H9 (cell line): ENCODE measurements around the gene GNAI2. TPM values are rescaled to one million over a fixed set of nuclear protein-coding genes. Genes with fewer than 3 reads are reported as not detected.

ENCODE experiments used
- DNase-seq: peaks from one replicate; pipeline ENCODE4 v3.0.0-alpha.2; 2017
- H2AFZ ChIP-seq: one replicate; pipeline ENCODE4 v1.6.1; 2013; ENCODE audit warnings: mild to moderate bottlenecking, low read length, control low read depth, moderate library complexity
- H2AK5ac ChIP-seq: 2 replicates; pipeline ENCODE4 v1.6.1; 2013; ENCODE audit warnings: low read length, control low read depth, mixed read lengths; ENCODE audit not compliant: insufficient read length
- H2BK120ac ChIP-seq: one replicate; pipeline ENCODE4 v1.6.1; 2013; ENCODE audit warnings: low read depth, mild to moderate bottlenecking, low read length, control low read depth, inconsistent platforms; ENCODE audit not compliant: poor library complexity, severe bottlenecking
- H2BK12ac ChIP-seq: 2 replicates; pipeline ENCODE4 v1.6.1; 2013; ENCODE audit warnings: low read length, control low read depth, mixed read lengths, low read depth; ENCODE audit not compliant: insufficient read length
- H2BK15ac ChIP-seq: 2 replicates; pipeline ENCODE4 v1.6.1; 2013; ENCODE audit warnings: low read depth, low read length, control low read depth
- H2BK20ac ChIP-seq: one replicate; pipeline ENCODE4 v1.6.1; 2013; ENCODE audit warnings: low read depth, mild to moderate bottlenecking, low read length, control low read depth, inconsistent platforms; ENCODE audit not compliant: poor library complexity, severe bottlenecking
- H2BK5ac ChIP-seq: 2 replicates; pipeline ENCODE4 v1.6.1; 2013; ENCODE audit warnings: low read length, control low read depth, mixed read lengths; ENCODE audit not compliant: insufficient read length
- H3K14ac ChIP-seq: 2 replicates; pipeline ENCODE4 v1.6.1; 2013; ENCODE audit warnings: low read length, control low read depth; ENCODE audit not compliant: insufficient read depth
- H3K18ac ChIP-seq: 2 replicates; pipeline ENCODE4 v1.6.1; 2013; ENCODE audit warnings: low read depth, mild to moderate bottlenecking, mixed read lengths, low read length, control low read depth; ENCODE audit not compliant: insufficient read length
- H3K23ac ChIP-seq: 2 replicates; pipeline ENCODE4 v1.6.1; 2013; ENCODE audit warnings: low read length, control low read depth, mixed read lengths, low read depth; ENCODE audit not compliant: insufficient read length
- H3K23me2 ChIP-seq: 2 replicates; pipeline ENCODE4 v1.6.1; 2013; ENCODE audit warnings: low read depth, mild to moderate bottlenecking, mixed read lengths, low read length, control low read depth; ENCODE audit not compliant: insufficient read length, poor library complexity, severe bottlenecking
- H3K27ac ChIP-seq: 2 replicates; pipeline ENCODE4 v1.5.1; 2013; ENCODE audit warnings: low read length, control low read depth, mixed read lengths, low read depth; ENCODE audit not compliant: insufficient read length
- H3K27me3 ChIP-seq: 2 replicates; pipeline ENCODE4 v1.6.1; 2013; ENCODE audit warnings: low read length, control low read depth, inconsistent platforms; ENCODE audit not compliant: insufficient read depth
- H3K4ac ChIP-seq: 2 replicates; pipeline ENCODE4 v1.6.1; 2013; ENCODE audit warnings: low read depth, mild to moderate bottlenecking, control low read depth, inconsistent platforms, low read length, moderate library complexity
- H3K4me1 ChIP-seq: 2 replicates; pipeline ENCODE4 v1.6.1; 2013; ENCODE audit warnings: low read length, control low read depth, inconsistent platforms; ENCODE audit not compliant: insufficient read depth
- H3K4me2 ChIP-seq: 2 replicates; pipeline ENCODE4 v1.6.1; 2013; ENCODE audit warnings: low read length, control low read depth, mixed read lengths; ENCODE audit not compliant: insufficient read length, insufficient read depth
- H3K56ac ChIP-seq: 2 replicates; pipeline ENCODE4 v1.6.1; 2013; ENCODE audit warnings: low read depth, mild to moderate bottlenecking, mixed read lengths, low read length, control low read depth; ENCODE audit not compliant: insufficient read length
- H3K79me1 ChIP-seq: 2 replicates; pipeline ENCODE4 v1.6.1; 2013; ENCODE audit warnings: low read depth, mild to moderate bottlenecking, moderate library complexity, low read length, control low read depth, inconsistent platforms; ENCODE audit not compliant: insufficient read depth, poor library complexity, severe bottlenecking
- H3K79me2 ChIP-seq: 2 replicates; pipeline ENCODE4 v1.6.1; 2013; ENCODE audit warnings: low read length, control low read depth, inconsistent platforms; ENCODE audit not compliant: insufficient read depth
- H3K9ac ChIP-seq: 2 replicates; pipeline ENCODE4 v1.6.1; 2013; ENCODE audit warnings: low read length, control low read depth, mixed read lengths; ENCODE audit not compliant: insufficient read length; ENCODE audit errors: extremely low read depth
- H3K9me3 ChIP-seq: one replicate; pipeline ENCODE4 v1.6.1; 2013; ENCODE audit warnings: low read depth, low read length, inconsistent platforms; ENCODE audit not compliant: control insufficient read depth
- H3T11ph ChIP-seq: one replicate; pipeline ENCODE4 v1.6.1; 2013; ENCODE audit warnings: mild to moderate bottlenecking, low read length, control low read depth, inconsistent platforms
- H4K20me1 ChIP-seq: one replicate; pipeline ENCODE4 v1.6.1; 2013; ENCODE audit not compliant: control insufficient read depth, insufficient read length, insufficient read depth
- H4K5ac ChIP-seq: 2 replicates; pipeline ENCODE4 v1.6.1; 2013; ENCODE audit warnings: low read depth, mild to moderate bottlenecking, mixed read lengths, low read length, control low read depth; ENCODE audit not compliant: insufficient read length
- H4K8ac ChIP-seq: replicated peaks from 2 replicates; pipeline ENCODE4 v1.6.1; 2013; ENCODE audit warnings: low read length, control low read depth, mixed read lengths, low read depth; ENCODE audit not compliant: insufficient read length
- H4K91ac ChIP-seq: 2 replicates; pipeline ENCODE4 v1.6.1; 2013; ENCODE audit warnings: low read depth, mild to moderate bottlenecking, moderate library complexity, mixed read lengths, low read length, control low read depth; ENCODE audit not compliant: insufficient read length
- H3K27ac Mint-ChIP-seq, 3 experiments: 2 replicates in 2 of 3; 3 replicates in 1 of 3; pipeline ENCODE4 v1.8.0; 2020 to 2021; ENCODE audit warnings: mixed read lengths in 3 of 3, mild to moderate bottlenecking in 1 of 3, moderate library complexity in 1 of 3
- H3K27me3 Mint-ChIP-seq: 2 replicates; pipeline ENCODE4 v1.8.0; 2021; ENCODE audit warnings: low read depth, mild to moderate bottlenecking, moderate library complexity, mixed read lengths
- H3K36me3 Mint-ChIP-seq, 3 experiments: 2 replicates in 2 of 3; 3 replicates in 1 of 3; pipeline ENCODE4 v1.8.0; 2020 to 2021; ENCODE audit warnings: low read depth in 3 of 3, mixed read lengths in 3 of 3; ENCODE audit not compliant: insufficient read depth in 1 of 3
- H3K4me1 Mint-ChIP-seq, 2 experiments: 2 replicates each; pipeline ENCODE4 v1.8.0; 2020; ENCODE audit warnings: mixed read lengths in 2 of 2
- H3K4me3 Mint-ChIP-seq, 2 experiments: 2 replicates in 1 of 2; 3 replicates in 1 of 2; pipeline ENCODE4 v1.8.0; 2020 to 2021; ENCODE audit warnings: mild to moderate bottlenecking in 2 of 2, mixed read lengths in 2 of 2, moderate library complexity in 1 of 2
- H3K9me3 Mint-ChIP-seq, 2 experiments: 2 replicates in 1 of 2; 3 replicates in 1 of 2; pipeline ENCODE4 v1.8.0; 2020; ENCODE audit warnings: mild to moderate bottlenecking in 2 of 2, mixed read lengths in 2 of 2, moderate library complexity in 1 of 2
- CTCF ChIP-seq: fragments of 200-600 bp; sonication (generic); conservative IDR thresholded peaks from 3 replicates; pipeline ENCODE4 v1.8.0; 2021; ENCODE audit warnings: antibody characterized with exemption, mild to moderate bottlenecking
- WGBS: extraction: QIAGEN DNeasy Blood & Tissue Kit; methylation state at CpG from one replicate; pipeline ENCODE4 v1.1.7; 2013; ENCODE audit warnings: missing lambda C conversion rate, low lambda C conversion rate, mixed read lengths; ENCODE audit not compliant: insufficient read length; ENCODE audit errors: extremely low coverage; 5-methylcytosine and 5-hydroxymethylcytosine counted together
- total RNA-seq: library from RNA; stranded (reverse); gene quantifications from 2 replicates; pipeline ENCODE4 v1.2.1, GENCODE V29; 2021

The GNAI2 gene
- total RNA-seq, 1 experiment from 2014 or later, result 218 TPM

GRCh38 chr3:50268703-50269451 lies 32.9 kb downstream of the GNAI2 start, which contains the start of gene SEMA3B:
TSS of gene SEMA3B (plus strand) at chr3:50269147. CDS start at chr3:50269241, 94 bp downstream.
- no peak within 1 kb of the TSS for H2BK20ac ChIP-seq
- H3K79me2 ChIP-seq, result no peaks in the 10 kb centered on the region
- H3K18ac ChIP-seq, result no peak within 1 kb of the TSS
- DNase-seq, result no peak
- peaks cover 44 to 61% of the 10 kb centered on the region in 2 experiments for H3K4me1 Mint-ChIP-seq
- H3K23ac ChIP-seq, result no peak within 1 kb of the TSS
- H3K27ac Mint-ChIP-seq, result peak within 1 kb of the TSS in 2 of 3 experiments; percentile 62 to 87; a peak in 2 of 7 replicates
- peaks cover 5% of the 10 kb centered on the region; the same call in 1 of the 2 replicates for H3K4me1 ChIP-seq
- H3K4ac ChIP-seq, result no peak within 1 kb of the TSS
- H4K20me1 ChIP-seq, result no peaks in the 10 kb centered on the region
- H4K8ac ChIP-seq, result no peak within 1 kb of the TSS
- H2AFZ ChIP-seq, result no peak within 1 kb of the TSS
- H2BK15ac ChIP-seq, result no peak within 1 kb of the TSS
- no peak within 1 kb of the TSS for H2AK5ac ChIP-seq
- H3K79me1 ChIP-seq, result no peaks in the 10 kb centered on the region
- H3K4me3 Mint-ChIP-seq, result peak within 1 kb of the TSS in 1 of 2 experiments; percentile 14; a peak in 2 of 5 replicates
- H3K4me2 ChIP-seq, result no peak within 1 kb of the TSS
- H3K9ac ChIP-seq, result no peak within 1 kb of the TSS
- H3K27me3 Mint-ChIP-seq, result peaks cover 14% of the 10 kb centered on the region
- no peaks in the 10 kb centered on the region; a peak in 1 of 5 replicates for H3K9me3 Mint-ChIP-seq
- WGBS, result no CpG with 5 or more reads among the region's 21 CpGs
- no peaks in the 10 kb centered on the region for H3K36me3 Mint-ChIP-seq
- H3K56ac ChIP-seq, result no peak within 1 kb of the TSS
- H3K23me2 ChIP-seq, result peaks cover 4% of the 10 kb centered on the region
- H3K27ac ChIP-seq, result no peak within 1 kb of the TSS
- peaks cover 9% of the 10 kb centered on the region; the same call in 1 of the 2 replicates for H3K27me3 ChIP-seq
- H3K14ac ChIP-seq, result no peak within 1 kb of the TSS
- no peak within 1 kb of the TSS for H4K91ac ChIP-seq
- no peak for TF ChIP-seq CTCF
- H3T11ph ChIP-seq, result no peak within 1 kb of the TSS
- H2BK120ac ChIP-seq, result no peak within 1 kb of the TSS
- H2BK12ac ChIP-seq, result no peak within 1 kb of the TSS
- no peak within 1 kb of the TSS for H4K5ac ChIP-seq
- H2BK5ac ChIP-seq, result no peak within 1 kb of the TSS
- no peaks in the 10 kb centered on the region for H3K9me3 ChIP-seq
